ENCODE data around the gene MVK.

The MVK gene

DNA sequence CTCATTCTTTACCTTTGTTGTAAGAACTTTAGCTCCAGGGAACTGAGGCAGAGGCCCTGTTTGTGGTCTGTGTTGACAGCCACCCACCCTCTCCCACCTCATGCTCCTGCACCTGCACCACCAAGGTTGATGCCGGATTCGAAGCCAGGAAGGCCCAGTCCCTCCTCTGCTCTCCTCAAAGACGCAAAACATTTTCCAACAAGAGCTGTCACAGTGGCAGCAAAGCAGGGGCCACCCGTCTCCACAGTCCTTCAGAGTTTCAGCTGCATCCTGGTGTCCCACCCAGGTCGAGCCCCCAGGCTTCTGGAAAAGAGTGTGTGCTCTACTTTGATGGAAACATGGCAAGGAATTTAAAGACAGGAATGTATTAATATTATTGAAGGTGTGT is 37.7 kb upstream of the MVK start:
- Histone ChIP-seq H3K27ac (ENCODE audit: low read length) (no peak overlapping the region), H3K36me3 (ENCODE audit: control insufficient read depth, low read depth, low read length) (peaks cover 5% of the 10 kb centered on the region), H3K4me3 (ENCODE audit: low read length) (no peak overlapping the region), H3K4me1 (ENCODE audit: control insufficient read depth, low read depth, low read length) (no peaks in the 10 kb centered on the region), H3K9me3 (ENCODE audit: control insufficient read depth, low read depth, low read length) (no peaks in the 10 kb centered on the region), H3K27me3 (ENCODE audit: control insufficient read depth, insufficient read depth, low read length) (no peaks in the 10 kb centered on the region), H3K9ac (ENCODE audit: low read length) (no peak overlapping the region)

DNA sequence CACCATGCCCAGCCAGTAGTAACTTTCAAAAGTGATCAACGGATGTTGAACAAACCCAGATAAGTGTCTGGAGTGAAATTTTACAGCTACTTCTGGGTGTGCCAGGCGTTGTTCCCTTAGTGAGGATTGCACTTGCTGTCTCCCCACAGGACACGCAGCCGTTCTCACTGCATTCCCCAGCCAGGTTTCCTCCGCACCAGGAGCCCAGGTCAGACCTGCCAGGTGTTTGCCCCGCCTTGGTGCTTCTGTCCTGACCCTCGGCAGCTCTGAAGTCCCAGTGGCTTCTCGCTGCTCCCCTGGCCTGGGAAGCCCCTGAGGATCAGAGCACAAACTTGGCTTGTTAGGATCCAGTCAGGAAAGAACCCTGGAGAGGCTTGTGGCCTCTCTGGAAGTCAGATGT is 36.5 kb upstream of the MVK start:
- Histone ChIP-seq H3K36me3 (ENCODE audit: control insufficient read depth, low read depth, low read length) (no peaks in the 10 kb centered on the region), H3K27ac (ENCODE audit: low read length) (no peak overlapping the region), H3K4me3 (ENCODE audit: low read length) (no peak overlapping the region), H3K4me1 (ENCODE audit: control insufficient read depth, low read depth, low read length) (no peaks in the 10 kb centered on the region), H3K9ac (ENCODE audit: low read length) (no peak overlapping the region), H3K9me3 (ENCODE audit: control insufficient read depth, low read depth, low read length) (no peaks in the 10 kb centered on the region), H3K27me3 (ENCODE audit: control insufficient read depth, insufficient read depth, low read length) (no peaks in the 10 kb centered on the region)

DNA sequence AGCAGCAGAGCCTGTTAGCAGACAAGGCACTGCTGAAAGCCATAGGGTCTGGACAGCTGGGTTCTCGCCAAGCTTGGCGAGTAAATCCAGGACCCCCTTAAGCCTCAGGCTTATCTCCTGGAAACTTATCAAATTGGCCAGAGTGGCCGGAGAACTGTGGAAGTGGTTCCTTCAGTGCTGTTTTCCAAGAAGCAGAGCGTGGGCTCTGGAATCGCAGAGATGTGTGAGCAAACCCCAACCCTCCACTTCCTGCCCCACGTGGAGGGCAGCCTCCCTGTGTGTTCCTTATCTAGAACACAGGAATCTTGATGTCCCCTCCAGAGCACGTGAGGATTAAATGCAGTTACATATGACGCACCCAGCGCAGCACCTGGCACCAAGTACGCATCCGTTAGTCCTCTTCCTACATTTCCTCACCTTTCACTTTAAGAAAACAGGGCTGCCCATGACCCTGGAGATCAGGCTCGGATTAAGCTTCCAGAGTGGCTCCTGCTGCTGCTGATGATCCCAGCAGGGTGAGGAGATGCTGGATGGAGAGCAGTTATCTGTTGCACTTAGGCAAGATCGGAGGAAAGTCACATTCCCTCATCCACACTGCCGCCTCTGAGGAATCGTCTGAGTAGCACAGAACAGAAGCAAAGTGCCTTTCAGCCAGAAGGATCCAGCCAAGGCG is 35.3 kb upstream of the MVK start:
- Histone ChIP-seq H3K27ac (ENCODE audit: low read length) (no peak overlapping the region), H3K4me3 (ENCODE audit: low read length) (no peak overlapping the region)

DNA sequence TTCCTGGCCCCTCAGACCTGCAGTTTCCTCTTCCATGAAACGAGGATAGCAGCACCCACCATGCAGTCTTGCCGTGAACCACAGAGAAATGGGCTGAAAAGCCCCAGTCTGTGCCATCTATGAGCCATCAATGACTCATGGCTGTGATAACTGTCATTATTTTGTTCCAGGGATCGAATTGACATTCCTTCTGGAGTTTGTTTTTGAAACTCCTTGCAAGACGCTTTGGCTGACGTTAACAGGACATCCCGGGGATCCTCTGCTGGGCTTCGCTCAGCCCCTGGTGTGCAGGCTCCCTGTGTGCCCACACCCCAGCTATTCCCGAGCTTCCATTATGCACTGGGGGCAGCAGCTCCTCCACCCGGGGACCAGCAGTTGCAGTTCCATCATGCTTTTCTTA is 34.1 kb upstream of the MVK start:
- Histone ChIP-seq H3K36me3 (ENCODE audit: control insufficient read depth, low read depth, low read length) (no peaks in the 10 kb centered on the region), H3K9me3 (ENCODE audit: control insufficient read depth, low read depth, low read length) (no peaks in the 10 kb centered on the region), H3K4me3 (ENCODE audit: low read length) (no peak overlapping the region), H3K27ac (ENCODE audit: low read length) (no peak overlapping the region), H3K27me3 (ENCODE audit: control insufficient read depth, insufficient read depth, low read length) (no peaks in the 10 kb centered on the region), H3K4me1 (ENCODE audit: control insufficient read depth, low read depth, low read length) (no peaks in the 10 kb centered on the region), H3K9ac (ENCODE audit: low read length) (no peak overlapping the region)

More for the DNA sequence above, 35.3 kb upstream of the MVK start:
- Histone ChIP-seq H3K27me3 (ENCODE audit: control insufficient read depth, insufficient read depth, low read length) (no peaks in the 10 kb centered on the region), H3K9me3 (ENCODE audit: control insufficient read depth, low read depth, low read length) (no peaks in the 10 kb centered on the region), H3K9ac (ENCODE audit: low read length) (no peak overlapping the region), H3K4me1 (ENCODE audit: control insufficient read depth, low read depth, low read length) (no peaks in the 10 kb centered on the region), H3K36me3 (ENCODE audit: control insufficient read depth, low read depth, low read length) (no peaks in the 10 kb centered on the region)

DNA sequence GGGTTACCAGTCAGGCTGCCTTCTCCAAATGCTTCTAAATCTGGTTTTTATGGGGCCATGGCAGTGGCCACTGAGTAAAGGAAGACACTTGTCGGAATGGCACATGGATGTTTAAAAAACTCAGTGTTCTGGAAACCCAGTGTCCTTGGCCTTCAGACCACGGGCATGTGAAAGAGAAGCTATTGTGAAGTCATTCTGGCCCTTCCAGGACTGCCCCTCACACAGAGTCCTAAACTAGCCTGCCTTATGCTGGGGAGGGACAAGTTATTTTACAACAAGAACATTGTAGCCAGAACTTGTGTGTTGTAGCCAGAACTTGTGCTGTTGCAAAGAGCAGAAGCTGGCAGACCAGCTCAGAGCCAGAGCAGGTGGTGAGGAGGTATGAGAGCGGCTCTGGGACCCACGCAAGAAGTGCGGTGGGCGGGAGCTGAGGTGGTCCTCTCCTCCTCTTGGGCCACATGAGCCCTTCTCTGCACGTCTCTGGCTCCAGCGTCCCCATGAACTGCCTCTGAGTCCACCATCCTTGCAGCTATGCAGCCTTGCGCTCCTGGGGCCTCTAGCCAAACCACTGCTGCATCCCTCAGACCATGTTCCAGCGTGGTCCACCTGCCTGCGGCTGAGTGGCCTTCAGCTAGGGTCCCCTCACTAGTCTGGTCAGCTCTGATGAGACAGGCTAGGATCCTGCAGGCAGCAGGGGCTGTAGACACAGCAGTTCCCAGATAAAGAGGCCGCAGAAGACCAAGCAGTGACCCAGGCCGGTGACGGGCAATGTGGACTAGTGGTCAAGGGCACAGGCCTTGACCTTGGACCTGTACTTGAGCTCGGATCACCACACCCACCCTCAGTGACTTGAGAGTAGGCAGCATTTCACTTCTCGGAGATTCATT is 32.8 kb upstream of the MVK start:
- no peaks in the 10 kb centered on the region for H3K27me3 ChIP-seq (ENCODE audit: control insufficient read depth, insufficient read depth, low read length)
- H3K9me3 ChIP-seq (ENCODE audit: control insufficient read depth, low read depth, low read length): no peaks in the 10 kb centered on the region
- H3K4me3 ChIP-seq (ENCODE audit: low read length): no peak overlapping the region
- H3K4me1 ChIP-seq (ENCODE audit: control insufficient read depth, low read depth, low read length): no peaks in the 10 kb centered on the region
- H3K9ac ChIP-seq (ENCODE audit: low read length): no peak overlapping the region
- no peaks in the 10 kb centered on the region for H3K36me3 ChIP-seq (ENCODE audit: control insufficient read depth, low read depth, low read length)
- no peak overlapping the region for H3K27ac ChIP-seq (ENCODE audit: low read length)

DNA sequence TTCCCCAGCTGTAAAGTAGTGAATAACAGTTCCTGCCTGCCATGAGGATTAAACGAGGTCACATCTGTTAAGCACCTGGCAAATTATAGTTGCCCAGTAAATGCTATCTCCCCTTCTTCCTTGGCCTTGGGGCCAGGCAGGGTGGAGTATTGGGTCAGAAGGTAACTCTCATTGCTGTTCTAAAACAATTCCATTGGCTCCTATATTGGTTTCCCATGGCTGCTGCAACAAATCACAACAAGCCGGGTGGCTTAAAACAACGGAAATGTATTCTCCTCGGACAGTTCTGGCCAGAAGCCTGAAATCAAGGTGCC is 32.2 kb upstream of the MVK start:
- Histone ChIP-seq H3K27me3 (ENCODE audit: control insufficient read depth, insufficient read depth, low read length) (no peaks in the 10 kb centered on the region), H3K36me3 (ENCODE audit: control insufficient read depth, low read depth, low read length) (no peaks in the 10 kb centered on the region), H3K27ac (ENCODE audit: low read length) (no peak overlapping the region), H3K4me3 (ENCODE audit: low read length) (no peak overlapping the region), H3K4me1 (ENCODE audit: control insufficient read depth, low read depth, low read length) (no peaks in the 10 kb centered on the region), H3K9me3 (ENCODE audit: control insufficient read depth, low read depth, low read length) (no peaks in the 10 kb centered on the region), H3K9ac (ENCODE audit: low read length) (no peak overlapping the region)

DNA sequence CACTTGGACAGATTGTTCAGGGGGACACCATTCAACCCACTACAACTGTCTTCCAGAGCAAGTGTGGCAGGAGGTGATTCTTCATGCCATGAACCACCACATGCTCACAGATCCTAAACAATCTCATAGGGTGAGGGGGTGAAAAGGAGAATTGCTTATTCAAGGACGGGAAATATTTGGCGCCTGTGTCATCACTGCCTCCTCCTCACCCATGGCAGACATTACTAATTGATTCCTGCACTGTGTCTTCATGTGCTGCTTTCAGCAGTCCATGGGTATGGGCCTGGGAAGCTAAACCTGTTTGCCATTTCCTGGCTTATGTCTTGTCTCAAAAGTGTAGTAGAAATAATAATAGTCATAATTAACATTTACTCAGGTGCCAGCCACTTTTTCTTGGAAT is 31.6 kb upstream of the MVK start:
- H3K27ac ChIP-seq (ENCODE audit: low read length): no peak overlapping the region
- no peak overlapping the region for H3K4me3 ChIP-seq (ENCODE audit: low read length)
- no peaks in the 10 kb centered on the region for H3K27me3 ChIP-seq (ENCODE audit: control insufficient read depth, insufficient read depth, low read length)
- no peaks in the 10 kb centered on the region for H3K9me3 ChIP-seq (ENCODE audit: control insufficient read depth, low read depth, low read length)
- no peak overlapping the region for H3K9ac ChIP-seq (ENCODE audit: low read length)
- H3K4me1 ChIP-seq (ENCODE audit: control insufficient read depth, low read depth, low read length): no peaks in the 10 kb centered on the region
- no peaks in the 10 kb centered on the region for H3K36me3 ChIP-seq (ENCODE audit: control insufficient read depth, low read depth, low read length)

DNA sequence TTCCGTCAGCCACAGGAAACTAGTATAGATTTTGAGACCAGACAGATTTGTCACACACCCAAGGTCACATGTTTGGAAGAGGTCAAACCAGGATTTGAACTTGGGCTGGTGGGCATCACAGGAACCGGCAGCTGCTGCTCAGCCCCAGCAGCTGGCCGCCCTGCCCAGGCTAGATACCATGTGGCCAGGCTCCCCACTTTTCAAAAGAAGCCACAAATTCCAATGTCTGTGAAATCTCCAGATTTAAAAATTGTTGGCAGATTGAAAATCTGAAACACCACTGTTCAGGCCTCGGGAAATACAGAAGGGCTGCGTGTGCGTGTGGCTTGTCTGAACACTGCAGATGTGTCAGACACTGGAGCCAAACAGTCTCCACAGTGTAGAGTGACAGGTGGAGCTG is 30.7 kb upstream of the MVK start:
- no peaks in the 10 kb centered on the region for H3K9me3 ChIP-seq (ENCODE audit: control insufficient read depth, low read depth, low read length)
- H3K27ac ChIP-seq (ENCODE audit: low read length): no peak overlapping the region
- no peak overlapping the region for H3K9ac ChIP-seq (ENCODE audit: low read length)
- no peaks in the 10 kb centered on the region for H3K4me1 ChIP-seq (ENCODE audit: control insufficient read depth, low read depth, low read length)
- no peaks in the 10 kb centered on the region for H3K27me3 ChIP-seq (ENCODE audit: control insufficient read depth, insufficient read depth, low read length)
- no peak overlapping the region for H3K4me3 ChIP-seq (ENCODE audit: low read length)
- H3K36me3 ChIP-seq (ENCODE audit: control insufficient read depth, low read depth, low read length): no peaks in the 10 kb centered on the region

DNA sequence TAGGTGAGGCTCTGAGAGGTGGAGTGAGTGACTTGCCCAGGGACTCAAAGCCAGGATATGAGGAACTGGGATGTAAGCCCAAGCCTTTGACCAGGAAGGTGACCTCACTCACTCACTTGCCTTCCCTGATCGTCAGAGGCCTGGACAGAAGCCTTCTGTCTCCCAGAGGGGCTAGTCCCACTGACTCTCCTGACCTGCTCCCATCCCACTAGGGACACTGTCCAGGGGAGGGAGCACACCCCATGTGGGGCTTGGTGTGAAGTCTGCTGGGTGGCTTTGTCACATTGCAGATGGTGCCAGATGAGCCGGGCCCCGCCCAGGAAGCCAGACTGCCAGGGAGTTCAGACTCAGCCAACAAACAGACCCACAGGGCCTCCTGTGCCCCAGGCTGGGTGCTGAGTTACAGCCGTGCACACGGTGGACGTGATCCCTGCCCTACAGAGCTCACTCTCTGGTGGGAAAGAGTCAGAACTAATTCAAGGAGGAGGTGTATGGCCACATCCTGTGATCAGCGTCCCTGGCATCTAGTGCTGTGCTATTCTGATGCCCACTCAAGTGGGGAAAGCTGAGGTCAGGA is 28.6 kb upstream of the MVK start:
- Histone ChIP-seq H3K9ac (ENCODE audit: low read length) (no peak overlapping the region), H3K9me3 (ENCODE audit: control insufficient read depth, low read depth, low read length) (no peaks in the 10 kb centered on the region), H3K36me3 (ENCODE audit: control insufficient read depth, low read depth, low read length) (no peaks in the 10 kb centered on the region), H3K27ac (ENCODE audit: low read length) (no peak overlapping the region), H3K27me3 (ENCODE audit: control insufficient read depth, insufficient read depth, low read length) (no peaks in the 10 kb centered on the region), H3K4me1 (ENCODE audit: control insufficient read depth, low read depth, low read length) (no peaks in the 10 kb centered on the region), H3K4me3 (ENCODE audit: low read length) (no peak overlapping the region)

DNA sequence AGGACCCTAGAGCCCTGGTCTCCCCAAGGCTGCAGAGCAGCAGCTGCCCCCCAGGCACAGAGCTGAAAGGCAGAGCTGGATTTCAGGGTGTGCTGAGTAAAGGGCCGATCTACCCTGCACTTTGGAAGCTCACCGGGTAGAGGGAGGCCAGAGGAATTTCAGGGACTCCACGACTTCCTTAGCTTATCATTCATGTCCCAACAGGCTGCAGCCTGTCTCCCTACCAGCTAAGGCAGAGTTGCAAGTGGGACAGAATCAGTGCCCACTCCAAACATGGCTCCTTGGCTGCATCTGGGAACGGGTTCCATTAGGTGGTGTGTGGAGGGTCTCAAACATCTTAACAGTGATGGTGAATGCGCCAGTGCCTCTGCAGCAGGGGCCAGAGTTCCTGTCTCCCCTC is 27.8 kb upstream of the MVK start:
- no peak overlapping the region for H3K4me3 ChIP-seq (ENCODE audit: low read length)
- no peaks in the 10 kb centered on the region for H3K36me3 ChIP-seq (ENCODE audit: control insufficient read depth, low read depth, low read length)
- H3K9me3 ChIP-seq (ENCODE audit: control insufficient read depth, low read depth, low read length): no peaks in the 10 kb centered on the region
- H3K4me1 ChIP-seq (ENCODE audit: control insufficient read depth, low read depth, low read length): no peaks in the 10 kb centered on the region
- no peak overlapping the region for H3K9ac ChIP-seq (ENCODE audit: low read length)
- H3K27ac ChIP-seq (ENCODE audit: low read length): no peak overlapping the region
- H3K27me3 ChIP-seq (ENCODE audit: control insufficient read depth, insufficient read depth, low read length): no peaks in the 10 kb centered on the region

DNA sequence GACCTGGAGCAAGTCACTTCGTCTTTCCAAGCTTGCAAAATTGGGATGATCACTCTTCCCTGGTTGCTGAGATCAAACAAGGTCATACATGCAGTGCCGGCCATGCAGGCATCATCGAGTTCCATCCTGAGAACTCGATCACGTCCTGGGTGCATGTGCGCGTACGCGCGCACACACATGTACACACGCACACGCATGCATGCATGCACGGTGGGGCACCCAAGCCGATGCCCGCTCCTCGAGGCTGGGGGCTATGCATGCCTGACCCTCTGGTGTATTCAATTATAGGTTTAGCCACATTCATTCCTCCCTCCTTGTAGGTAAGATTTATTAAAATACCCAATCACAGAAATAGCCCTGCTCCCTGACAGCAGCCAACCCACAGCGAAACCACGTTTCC is 26.3 kb upstream of the MVK start:
- H3K9me3 ChIP-seq (ENCODE audit: control insufficient read depth, low read depth, low read length): no peaks in the 10 kb centered on the region
- no peak overlapping the region for H3K9ac ChIP-seq (ENCODE audit: low read length)
- H3K4me3 ChIP-seq (ENCODE audit: low read length): no peak overlapping the region
- no peaks in the 10 kb centered on the region for H3K4me1 ChIP-seq (ENCODE audit: control insufficient read depth, low read depth, low read length)
- H3K27ac ChIP-seq (ENCODE audit: low read length): no peak overlapping the region
- no peaks in the 10 kb centered on the region for H3K36me3 ChIP-seq (ENCODE audit: control insufficient read depth, low read depth, low read length)
- no peaks in the 10 kb centered on the region for H3K27me3 ChIP-seq (ENCODE audit: control insufficient read depth, insufficient read depth, low read length)

DNA sequence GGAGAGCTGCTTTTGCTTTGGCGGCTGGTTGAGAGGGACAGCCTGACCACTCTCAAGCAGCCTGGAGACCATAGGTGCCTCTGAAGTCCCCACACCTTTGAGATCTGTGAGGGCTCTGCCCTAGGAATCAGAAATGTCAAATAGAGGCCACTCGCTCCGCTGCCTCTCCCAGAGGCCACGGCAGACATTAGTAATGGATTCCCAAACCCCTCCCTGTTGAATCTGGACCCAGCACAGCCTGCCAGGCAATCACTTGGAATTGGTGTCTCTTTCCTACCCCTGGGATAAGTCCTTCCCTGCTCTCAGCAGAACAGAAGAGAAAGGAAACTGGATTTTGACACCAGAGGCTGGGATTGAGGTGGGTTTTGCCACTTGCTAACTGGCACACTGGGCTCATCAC is 25.3 kb upstream of the MVK start:
- Histone ChIP-seq H3K36me3 (ENCODE audit: control insufficient read depth, low read depth, low read length) (no peaks in the 10 kb centered on the region), H3K27ac (ENCODE audit: low read length) (no peak overlapping the region), H3K27me3 (ENCODE audit: control insufficient read depth, insufficient read depth, low read length) (no peaks in the 10 kb centered on the region), H3K9ac (ENCODE audit: low read length) (no peak overlapping the region), H3K4me1 (ENCODE audit: control insufficient read depth, low read depth, low read length) (no peaks in the 10 kb centered on the region), H3K9me3 (ENCODE audit: control insufficient read depth, low read depth, low read length) (no peaks in the 10 kb centered on the region), H3K4me3 (ENCODE audit: low read length) (no peak overlapping the region)

Measured in iPS-18a (cell line).